AG09309 (cell line): ENCODE data around the gene PPP1R2B.

ENCODE experiments used
- DNase-seq: peaks from one replicate; pipeline ENCODE4 v3.0.0-alpha.2; 2010; ENCODE audit warnings: low read depth
- H3K4me3 ChIP-seq: 2 replicates; pipeline ENCODE4 v1.5.1; 2011; ENCODE audit warnings: mild to moderate bottlenecking, low read depth, low read length, moderate library complexity; ENCODE audit not compliant: control insufficient read depth
- CTCF ChIP-seq: IDR thresholded peaks from 2 replicates; pipeline ENCODE4 v1.5.1; 2011; ENCODE audit warnings: mild to moderate bottlenecking, low read depth, low read length, inconsistent platforms; ENCODE audit not compliant: insufficient read depth, control insufficient read depth; ENCODE audit errors: missing control alignments

PPP1R2B gene

GRCh38 chr5:156850206-156850751, at the start of gene PPP1R2B:
TSS of gene PPP1R2B (plus strand) at chr5:156850295. CDS start at chr5:156850563, 268 bp downstream.
- H3K4me3 ChIP-seq: no peak within 1 kb of the TSS
- DNase-seq: no peak
- no peak for TF ChIP-seq CTCF

GRCh38 chr5:156800929-156801328, 49.2 kb upstream of the PPP1R2B start:
- H3K4me3 ChIP-seq: no peak overlapping the region
- DNase-seq: no peak
- TF ChIP-seq CTCF: no peak

- no peak overlapping the region for H3K4me3 ChIP-seq
- no peak for TF ChIP-seq CTCF
- no peak for DNase-seq
These were observed 47.6 kb upstream of the PPP1R2B start for GRCh38 chr5:156802501-156802900.

GRCh38 chr5:156803404-156803803, 46.7 kb upstream of the PPP1R2B start:
- H3K4me3 ChIP-seq: no peak overlapping the region
- no peak for TF ChIP-seq CTCF
- DNase-seq: no peak

- no peak overlapping the region for H3K4me3 ChIP-seq
- TF ChIP-seq CTCF: no peak
- DNase-seq: no peak
These were observed 37.1 kb upstream of the PPP1R2B start for GRCh38 chr5:156812959-156813358.

- DNase-seq: peak; percentile 16
- no peak overlapping the region for H3K4me3 ChIP-seq
- TF ChIP-seq CTCF: peak; percentile 66
These were observed 34.0 kb upstream of the PPP1R2B start for GRCh38 chr5:156815988-156816599.

- H3K4me3 ChIP-seq: no peak overlapping the region
- no peak for TF ChIP-seq CTCF
- no peak for DNase-seq
These were observed 30.6 kb upstream of the PPP1R2B start for GRCh38 chr5:156819537-156819936.
